GF-D8 (cell line): ENCODE results near the gene ZGPAT.
"Not testable (repeated sequence)": the region's sequence is repeated elsewhere in the genome, so short reads cannot be mapped to it uniquely, and the experiment has no call there.

Source experiments
- DNase-seq: peaks from one replicate; lab custom pipeline; 2025; lab: John Stamatoyannopoulos, UW

The ZGPAT gene, protein sequence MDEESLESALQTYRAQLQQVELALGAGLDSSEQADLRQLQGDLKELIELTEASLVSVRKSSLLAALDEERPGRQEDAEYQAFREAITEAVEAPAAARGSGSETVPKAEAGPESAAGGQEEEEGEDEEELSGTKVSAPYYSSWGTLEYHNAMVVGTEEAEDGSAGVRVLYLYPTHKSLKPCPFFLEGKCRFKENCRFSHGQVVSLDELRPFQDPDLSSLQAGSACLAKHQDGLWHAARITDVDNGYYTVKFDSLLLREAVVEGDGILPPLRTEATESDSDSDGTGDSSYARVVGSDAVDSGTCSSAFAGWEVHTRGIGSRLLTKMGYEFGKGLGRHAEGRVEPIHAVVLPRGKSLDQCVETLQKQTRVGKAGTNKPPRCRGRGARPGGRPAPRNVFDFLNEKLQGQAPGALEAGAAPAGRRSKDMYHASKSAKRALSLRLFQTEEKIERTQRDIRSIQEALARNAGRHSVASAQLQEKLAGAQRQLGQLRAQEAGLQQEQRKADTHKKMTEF

DNA sequence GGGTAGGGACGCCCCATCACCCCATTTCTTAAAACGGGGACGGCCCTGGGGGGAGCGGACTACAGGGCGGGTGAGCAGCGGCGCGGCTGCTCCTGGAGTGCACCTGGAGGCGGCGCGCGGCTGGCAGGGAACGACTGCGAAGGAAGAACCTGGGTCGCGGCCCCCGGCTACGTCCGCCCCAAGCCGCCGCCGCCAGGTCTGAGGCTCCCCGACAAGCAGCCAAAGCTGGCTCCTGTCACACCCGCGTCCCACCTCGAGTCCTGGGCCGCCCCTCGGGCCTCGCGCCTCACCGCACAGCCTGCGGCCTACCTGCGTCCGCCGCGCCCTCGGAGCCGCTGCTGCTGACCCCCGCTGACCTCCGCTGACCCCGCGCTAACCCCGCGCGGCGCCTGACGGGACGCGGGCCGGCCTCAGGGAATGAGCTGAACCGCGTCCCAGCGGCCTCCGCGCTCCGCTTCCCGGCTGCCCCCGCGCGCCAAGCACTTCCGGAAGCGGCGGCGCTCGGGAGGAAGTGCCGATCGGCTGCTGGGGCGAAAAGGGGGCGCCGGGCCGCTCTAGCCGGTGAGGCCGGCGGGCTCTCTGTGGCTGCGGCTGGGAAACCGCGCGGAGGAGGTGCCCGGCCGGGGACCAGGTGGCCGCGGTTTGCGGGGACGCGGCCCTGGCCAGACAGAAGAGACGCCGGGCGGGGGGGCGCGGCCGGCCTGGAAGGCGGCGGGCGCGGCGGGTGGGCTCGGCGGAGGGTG is at the start of gene ZGPAT, which contains the start of gene ARFRP1:
TSS of gene ZGPAT (plus strand) at position 482 of the 743 bp plus-strand sequence. CDS start 542 bp downstream, outside the sequence.
TSS of gene ARFRP1 (minus strand) at position 419 of the 743 bp plus-strand sequence. CDS start 885 bp downstream, outside the sequence.
- DNase-seq = peak; percentile 64

DNA sequence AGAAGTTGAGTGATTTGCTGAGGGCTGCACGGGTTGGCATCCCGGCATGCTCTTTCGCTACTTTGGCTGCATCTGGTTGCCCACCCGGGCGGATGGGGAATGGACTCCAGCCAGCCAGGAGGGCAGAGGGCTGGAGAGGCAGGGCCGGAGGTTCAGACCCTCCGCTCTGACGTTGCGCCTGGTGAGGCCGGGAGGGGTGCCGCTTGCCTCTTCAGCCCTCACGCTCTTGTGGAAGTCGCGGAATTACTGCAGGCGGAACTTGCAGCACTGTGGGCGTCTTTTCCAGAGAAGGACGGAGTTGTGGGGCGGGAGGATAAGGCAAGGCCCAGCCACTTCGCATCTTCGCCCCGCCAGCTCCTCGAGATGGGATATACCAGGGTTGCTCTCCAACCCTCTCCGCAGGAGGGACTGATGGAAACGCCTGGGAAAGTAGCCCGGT is 49.1 kb upstream of the ZGPAT start:
- no peak for DNase-seq

DNA sequence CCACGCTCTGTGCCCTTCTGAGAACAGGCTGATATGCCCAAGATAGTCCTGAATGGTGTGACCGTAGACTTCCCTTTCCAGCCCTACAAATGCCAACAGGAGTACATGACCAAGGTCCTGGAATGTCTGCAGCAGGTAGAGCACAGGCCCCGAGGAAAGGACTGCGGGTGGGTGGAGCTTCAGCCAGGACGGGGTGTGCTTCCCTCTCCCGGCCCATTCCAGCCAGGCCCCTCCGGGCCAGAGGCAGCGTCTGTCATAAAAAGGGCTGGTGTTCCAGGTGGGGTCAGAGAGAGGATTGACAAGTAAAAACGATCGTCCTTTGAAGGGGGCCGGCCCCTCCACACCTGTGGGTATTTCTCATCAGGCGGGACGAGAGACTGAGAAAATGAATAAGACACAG is 48.5 kb upstream of the ZGPAT start:
- no peak for DNase-seq

DNA sequence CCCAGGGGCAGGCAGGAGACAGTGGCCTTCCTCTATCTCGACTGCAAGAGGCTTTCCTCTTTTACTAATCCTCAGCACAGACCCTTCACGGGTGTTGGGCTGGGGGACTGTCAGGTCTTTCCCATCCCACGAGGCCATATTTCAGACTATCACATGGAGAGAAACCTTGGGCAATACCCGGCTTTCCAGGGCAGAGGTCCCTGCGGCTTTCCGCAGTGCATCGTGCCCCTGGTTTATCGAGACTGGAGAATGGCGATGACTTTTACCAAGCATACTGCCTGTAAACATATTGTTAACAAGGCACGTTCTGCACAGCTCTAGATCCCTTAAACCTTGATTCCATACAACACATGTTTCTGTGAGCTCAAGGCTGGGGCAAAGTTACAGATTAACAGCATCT is 47.7 kb upstream of the ZGPAT start:
- DNase-seq = not testable (repeated sequence)

DNA sequence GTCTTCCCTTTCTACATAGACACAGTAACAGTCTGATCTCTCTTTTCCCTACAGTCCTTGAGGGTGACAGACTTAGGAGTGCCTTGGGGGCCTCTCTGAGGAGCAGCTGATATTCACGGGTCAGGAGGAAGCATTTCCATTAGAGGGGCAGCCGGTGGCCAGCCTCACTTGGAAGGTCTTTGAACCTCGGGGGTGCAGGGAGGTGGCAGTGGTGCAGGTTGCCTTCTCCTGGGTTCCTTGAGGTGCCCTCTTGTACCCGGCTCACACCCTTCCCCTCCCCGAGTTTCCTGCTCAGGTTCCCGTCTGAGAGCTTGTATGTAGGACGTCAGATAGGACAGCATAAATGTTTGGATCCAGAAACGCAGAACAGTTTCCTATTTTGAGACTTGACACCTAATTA is 47.2 kb upstream of the ZGPAT start:
- no peak for DNase-seq

DNA sequence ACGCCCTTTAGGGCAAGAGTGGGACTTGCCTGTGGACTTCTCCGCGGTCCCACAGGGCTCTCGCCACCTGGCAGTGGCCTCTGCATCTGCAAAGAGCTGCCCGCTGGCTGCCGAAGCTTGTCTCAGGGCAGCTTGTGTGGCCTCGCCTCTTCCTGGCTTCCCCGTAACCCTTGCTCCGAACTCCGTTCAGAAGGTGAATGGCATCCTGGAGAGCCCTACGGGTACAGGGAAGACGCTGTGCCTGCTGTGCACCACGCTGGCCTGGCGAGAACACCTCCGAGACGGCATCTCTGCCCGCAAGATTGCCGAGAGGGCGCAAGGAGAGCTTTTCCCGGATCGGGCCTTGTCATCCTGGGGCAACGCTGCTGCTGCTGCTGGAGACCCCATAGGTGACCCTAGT is 46.7 kb upstream of the ZGPAT start:
- no peak for DNase-seq

DNA sequence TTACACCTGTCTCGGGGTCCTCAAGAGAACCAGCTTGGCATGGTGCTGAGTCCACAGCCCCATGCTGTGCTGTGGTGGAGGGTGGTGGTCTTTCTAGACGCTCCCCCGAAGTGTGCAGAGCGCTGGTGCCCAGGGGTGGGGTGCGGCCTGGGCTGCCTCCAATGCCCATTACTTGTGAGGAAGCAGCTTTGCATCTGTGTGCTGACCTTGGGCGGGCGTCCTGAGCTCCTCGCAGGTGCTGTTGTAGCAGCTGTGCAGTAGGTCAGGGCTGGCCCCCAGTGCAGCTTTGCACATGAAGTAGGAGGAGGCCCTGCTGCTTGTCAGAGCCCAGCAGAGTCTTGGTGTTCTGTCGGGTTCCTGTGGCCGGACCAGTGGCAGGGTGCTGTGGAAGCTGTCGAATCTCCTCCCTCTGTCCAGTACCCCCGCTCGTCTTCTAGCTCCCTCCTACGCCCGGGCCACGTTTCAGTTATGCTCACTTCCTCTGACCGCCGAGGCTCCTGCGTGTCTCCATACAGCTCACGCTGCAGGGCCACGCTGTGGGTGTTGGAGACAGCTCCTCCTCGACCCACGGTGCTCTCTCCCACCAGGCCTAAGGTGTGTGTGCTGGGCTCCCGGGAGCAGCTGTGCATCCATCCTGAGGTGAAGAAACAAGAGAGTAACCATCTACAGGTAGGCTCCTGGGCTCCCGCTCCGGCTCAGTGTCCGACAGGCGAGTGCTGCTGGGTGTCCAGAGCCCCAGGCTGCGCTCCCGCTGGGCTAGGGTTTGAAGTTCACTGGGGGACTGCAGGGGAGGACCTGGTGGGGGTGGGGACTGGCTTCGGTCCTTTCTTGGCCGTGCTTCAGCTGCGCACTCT is 45.7 kb upstream of the ZGPAT start:
- no peak for DNase-seq

DNA sequence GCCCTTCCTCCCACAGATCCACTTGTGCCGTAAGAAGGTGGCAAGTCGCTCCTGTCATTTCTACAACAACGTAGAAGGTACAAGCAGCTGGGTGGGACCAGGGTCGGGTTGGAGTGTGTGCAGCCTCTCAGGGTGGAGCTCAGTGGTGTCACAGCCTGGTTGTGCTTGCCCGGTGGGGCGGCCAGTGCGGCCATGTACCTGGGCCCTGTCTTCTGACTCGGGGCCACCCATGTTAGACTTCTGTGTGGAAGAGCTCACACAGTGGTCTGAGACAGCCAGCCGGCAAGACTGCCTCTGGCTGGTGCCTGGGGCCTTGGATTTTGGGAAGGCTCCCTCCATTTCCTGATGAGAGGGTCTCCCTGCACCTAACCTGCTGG is 45.0 kb upstream of the ZGPAT start:
- DNase-seq = no peak

DNA sequence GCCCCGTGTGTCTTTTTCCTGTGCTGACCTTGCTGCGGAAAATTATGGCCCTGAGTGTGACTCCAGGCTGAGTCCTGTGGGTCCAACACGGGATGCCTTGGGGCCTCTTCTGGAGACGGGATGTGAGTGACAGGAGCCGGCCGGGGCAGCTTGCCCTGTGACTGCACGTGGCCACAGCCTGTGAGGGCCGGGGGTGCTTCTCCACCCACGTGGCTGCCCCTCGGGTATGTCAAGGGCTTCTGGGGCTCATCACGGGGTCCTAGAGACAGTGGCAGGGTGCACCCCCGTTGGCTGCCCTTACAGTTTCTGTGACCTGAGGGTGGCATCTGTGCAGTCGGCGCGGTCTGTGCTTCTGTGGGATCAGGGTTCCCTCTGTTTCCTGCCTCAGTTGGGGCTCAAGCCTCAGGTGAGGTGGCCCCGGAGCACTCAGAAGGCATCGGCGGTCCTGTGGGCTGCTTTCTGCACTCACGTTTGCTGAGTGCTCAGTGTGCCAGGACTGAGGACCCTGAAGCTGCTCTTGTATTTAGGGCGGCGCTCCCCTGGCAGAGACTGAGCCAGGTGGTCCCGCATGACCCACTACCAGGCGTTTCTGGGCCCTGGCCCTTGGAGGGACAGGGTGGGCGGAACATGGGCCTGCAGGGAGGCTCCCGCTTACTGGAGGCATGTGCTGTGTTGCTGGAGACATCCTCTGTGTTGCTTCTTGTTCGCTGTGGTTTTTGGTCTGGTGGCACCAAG is 44.3 kb upstream of the ZGPAT start:
- no peak for DNase-seq

DNA sequence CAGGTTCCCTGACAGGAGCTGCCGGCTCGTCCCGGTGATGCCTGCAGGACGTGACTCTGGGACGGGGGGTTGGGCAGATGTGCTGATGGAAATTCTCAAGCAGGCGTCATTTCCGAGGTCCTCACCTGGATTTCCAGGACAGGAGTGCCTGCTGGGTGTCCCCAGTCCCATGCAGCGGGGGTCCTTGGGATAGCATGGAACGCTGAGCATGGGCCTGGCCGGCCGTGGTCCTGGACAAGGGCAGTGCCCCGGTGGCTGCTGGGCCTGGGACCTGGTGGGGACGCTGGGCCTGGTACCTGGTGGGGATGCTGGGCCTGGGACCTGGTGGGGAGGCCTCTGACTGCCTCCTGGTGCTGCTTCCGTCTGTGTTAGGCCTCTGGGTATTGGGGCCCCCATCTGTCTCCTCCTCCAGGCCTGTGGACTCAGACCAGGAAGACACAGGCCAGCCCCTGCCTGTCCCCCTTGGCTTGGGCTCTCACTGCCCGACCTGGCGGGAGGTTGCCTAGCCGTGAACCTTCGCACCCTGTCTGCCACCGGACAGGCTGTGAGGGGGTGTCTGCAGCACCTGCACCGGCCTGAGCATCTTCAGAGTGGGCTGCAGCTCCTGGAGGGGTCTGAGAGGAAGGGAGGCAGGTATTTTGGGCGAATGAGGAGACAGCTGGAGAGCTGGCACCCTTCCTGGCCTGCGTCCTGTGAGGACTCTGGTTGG is 43.5 kb upstream of the ZGPAT start:
- DNase-seq = no peak

DNA sequence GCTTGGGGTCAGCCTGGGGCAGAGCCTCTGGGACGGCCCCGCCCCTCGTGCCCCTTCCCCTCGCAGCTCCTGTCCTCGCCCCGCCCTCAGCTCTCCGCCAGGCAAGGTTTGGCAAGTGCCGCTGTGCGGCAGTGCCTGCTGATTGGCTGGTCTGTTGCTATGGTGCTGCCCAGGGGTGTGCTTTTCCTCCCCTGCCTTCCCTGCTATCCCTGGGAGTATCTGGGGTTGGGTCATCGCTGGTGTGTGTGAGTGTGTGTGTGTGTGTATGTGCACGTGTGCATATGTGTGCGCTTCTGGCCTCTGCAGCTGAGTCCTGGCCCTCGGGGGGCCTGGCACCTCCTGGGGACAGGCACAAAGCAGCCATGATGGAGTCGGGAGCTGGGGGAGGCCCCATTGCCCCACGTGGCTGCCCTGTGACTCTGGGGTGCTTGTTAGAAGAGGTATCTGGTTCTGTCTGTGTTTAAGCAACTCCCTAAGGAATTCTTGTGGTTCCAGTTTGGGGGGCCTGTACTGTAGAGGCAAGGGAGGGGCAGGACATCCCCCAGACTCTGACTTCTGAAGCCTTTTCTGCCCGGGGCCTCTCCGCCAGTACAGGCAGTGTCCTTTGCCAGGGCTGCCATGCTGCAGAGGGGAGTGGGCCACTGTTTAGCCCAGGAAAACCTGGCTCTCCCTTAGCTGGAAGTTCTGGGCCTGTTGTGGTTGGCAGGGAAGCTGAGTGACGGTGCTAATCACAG is 42.8 kb upstream of the ZGPAT start:
- no peak for DNase-seq

DNA sequence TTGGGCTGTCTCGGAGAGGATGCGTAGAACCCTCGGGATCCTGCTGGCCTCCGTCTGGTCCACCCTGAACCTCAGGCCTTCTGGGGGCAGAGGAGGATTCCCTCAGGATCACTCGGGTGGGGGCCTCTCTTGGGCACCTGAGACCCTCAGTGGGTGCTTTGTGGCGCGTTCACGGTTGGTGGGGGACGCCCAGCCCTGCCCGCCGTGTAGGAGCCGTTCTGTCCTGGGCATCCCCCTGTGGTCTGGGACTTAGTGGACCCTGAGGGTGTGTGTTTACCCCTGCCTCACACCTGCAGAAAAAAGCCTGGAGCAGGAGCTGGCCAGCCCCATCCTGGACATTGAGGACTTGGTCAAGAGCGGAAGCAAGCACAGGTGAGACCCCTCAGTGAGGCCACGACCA is 42.1 kb upstream of the ZGPAT start:
- no peak for DNase-seq

DNA sequence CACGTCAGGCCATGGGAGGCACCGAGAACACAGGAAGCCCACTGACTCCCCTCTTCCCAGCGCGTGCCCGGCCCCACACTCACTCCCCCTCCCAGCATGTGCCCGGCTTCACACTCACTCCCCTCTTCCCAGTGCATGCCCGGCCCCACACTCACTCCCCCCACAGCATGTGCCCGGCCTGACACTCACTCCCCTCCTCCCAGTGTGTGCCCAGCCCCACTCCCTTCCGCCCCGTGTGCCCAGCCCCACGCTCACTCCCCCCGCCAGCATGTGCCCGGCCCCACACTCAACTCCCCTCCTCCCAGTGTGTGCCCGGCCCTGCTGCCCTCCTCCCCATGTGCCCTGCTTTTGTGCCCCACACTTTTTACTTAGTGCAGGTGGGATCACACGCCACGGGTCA is 40.0 kb upstream of the ZGPAT start:
- no peak for DNase-seq

DNA sequence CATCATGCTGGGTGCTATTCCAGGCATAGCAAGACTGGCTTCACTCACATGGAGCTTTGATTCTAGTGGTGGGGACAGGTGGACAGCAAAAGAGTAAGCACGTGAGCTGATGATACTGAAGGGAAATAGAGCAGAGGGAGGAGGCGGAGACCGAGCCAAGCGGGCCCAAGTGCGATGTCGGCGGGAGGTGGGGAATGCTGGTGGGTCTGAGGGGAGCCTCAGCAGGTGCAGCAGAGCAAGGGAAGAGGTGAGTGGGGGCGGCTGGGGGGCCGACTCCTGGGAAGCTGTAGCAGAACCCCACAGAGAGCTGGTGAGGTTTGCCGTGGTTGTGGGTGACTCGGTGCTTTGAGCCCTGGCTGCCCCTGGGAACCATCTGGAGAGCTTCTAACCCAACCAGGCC is 39.5 kb upstream of the ZGPAT start:
- no peak for DNase-seq

DNA sequence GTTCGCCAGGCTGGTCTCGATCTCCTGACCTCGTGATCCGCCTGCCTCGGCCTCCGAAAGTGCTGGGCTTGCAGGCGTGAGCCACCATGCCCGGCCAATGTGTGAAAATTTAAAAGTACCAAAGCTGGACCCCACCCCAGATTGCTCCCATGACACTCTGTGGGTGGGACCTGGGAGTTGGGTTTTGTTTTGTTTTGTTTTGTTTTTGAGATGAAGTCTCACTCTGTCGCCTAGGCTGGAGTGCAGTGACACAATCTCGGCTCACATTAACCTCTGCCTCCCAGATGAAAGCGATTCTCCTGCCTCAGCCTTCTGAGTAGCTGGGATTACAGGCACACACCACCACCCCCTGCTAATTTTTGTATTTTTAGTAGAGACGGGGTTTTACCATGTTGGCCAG is 36.1 kb upstream of the ZGPAT start:
- DNase-seq = not testable (repeated sequence)

DNA sequence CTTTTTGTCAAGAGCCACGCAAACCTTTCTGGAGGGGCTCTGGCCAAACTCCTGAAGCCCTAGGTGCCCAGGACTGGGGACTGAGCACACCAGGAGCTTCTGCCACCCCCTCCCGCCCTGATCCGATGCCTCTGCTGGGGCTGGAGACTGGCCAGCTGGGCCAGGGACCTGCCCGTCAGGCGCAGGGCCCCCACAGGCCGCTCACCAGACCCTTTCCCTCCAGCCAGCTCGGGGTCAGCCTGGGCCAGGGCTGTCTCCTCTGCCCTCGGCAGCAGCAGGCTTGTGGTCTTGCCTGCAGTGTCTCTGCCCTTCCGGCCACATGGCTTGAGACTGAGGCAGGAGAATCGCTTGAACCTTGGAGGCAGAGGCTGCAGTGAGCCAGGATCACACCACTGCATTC is 35.2 kb upstream of the ZGPAT start:
- DNase-seq = no peak

DNA sequence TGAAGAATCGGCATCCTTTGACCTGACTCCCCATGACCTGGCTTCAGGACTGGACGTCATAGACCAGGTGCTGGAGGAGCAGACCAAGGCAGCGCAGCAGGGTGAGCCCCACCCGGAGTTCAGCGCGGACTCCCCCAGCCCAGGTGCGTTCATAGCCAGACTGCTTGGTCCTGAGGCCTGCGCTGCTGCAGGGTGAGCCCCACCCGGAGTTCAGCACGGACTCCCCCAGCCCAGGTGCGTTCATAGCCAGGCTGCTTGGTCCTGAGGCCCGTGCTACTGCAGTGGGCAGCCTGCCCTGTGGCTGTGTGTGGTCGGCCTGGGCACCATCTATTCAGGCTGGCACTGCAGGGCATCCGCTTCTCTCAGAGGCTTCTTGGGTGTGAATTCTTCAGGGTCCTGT is 33.9 kb upstream of the ZGPAT start:
- no peak for DNase-seq

DNA sequence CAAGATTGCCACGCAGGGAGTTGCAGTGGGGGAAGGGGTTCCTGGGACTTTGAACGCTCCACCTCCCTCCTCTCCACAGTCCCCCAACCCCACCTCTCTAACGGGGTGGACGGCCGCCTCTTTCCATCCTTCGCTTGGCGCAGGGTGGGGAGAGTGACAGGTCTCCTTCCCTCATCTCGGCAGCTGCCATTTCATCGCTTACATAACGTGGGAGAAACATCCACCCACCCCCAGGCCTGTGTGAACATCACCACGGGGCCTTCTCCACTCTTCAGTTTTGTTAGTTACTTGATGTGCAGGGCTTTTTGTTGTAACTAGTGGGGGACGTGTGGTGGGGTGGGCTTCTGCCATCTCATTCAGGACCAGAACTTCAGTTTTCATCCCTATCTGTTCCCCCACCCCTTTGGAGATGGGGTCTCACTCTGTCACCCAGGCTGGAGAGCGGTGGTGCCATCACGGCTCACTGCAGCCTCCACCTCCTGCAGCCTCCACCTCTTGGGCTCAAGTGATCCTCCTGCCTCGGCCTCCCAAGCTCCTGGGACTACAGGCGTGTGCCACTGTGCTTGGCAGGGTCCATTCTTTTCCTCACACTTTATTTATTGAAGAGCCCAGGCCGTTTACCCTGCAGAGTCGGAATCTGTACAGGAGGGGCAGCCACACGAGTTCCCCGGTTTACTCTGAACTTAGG is 32.0 kb upstream of the ZGPAT start:
- no peak for DNase-seq

DNA sequence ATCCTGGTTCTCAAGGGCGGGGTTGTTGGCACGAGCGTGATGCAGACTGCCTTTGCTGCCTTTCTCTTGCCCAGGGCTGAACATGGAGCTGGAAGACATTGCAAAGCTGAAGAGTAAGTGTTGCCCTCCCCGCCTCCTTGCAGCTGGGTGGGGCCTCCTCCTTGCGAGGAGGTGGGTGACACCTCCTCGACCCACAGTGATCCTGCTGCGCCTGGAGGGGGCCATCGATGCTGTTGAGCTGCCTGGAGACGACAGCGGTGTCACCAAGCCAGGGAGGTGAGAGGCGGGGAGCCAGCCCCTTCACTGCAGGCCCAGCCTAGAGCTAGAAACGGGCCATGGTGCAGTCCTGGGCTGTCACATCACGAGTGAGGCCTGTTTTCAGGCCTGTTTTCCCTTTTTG is 29.8 kb upstream of the ZGPAT start:
- no peak for DNase-seq
